Neuronal stem cell (in vitro differentiated cells): ENCODE measurements around the gene USP20.

ENCODE experiments used
- DNase-seq: peaks from one replicate; pipeline ENCODE4 v3.0.0-alpha.2; 2013; ENCODE audit warnings: low spot score
- H2AFZ ChIP-seq: one replicate; pipeline ENCODE4 v1.6.1; 2013; ENCODE audit warnings: mild to moderate bottlenecking, low read length, inconsistent platforms
- H2AK5ac ChIP-seq: 2 replicates; pipeline ENCODE4 v1.6.1; 2013; ENCODE audit warnings: low read depth, mild to moderate bottlenecking, inconsistent platforms, low read length, moderate library complexity, mixed read lengths
- H2BK120ac ChIP-seq: 2 replicates; pipeline ENCODE4 v1.6.1; 2013; ENCODE audit warnings: low read depth, mild to moderate bottlenecking, inconsistent platforms, low read length, moderate library complexity, mixed read lengths
- H2BK12ac ChIP-seq: one replicate; pipeline ENCODE4 v1.6.1; 2013; ENCODE audit warnings: low read length, inconsistent platforms
- H2BK15ac ChIP-seq: 2 replicates; pipeline ENCODE4 v1.6.1; 2013; ENCODE audit warnings: mild to moderate bottlenecking, low read length, inconsistent platforms, mixed read lengths
- H2BK5ac ChIP-seq: one replicate; pipeline ENCODE4 v1.6.1; 2013; ENCODE audit warnings: inconsistent platforms, mild to moderate bottlenecking, low read length, moderate library complexity
- H3K14ac ChIP-seq: one replicate; pipeline ENCODE4 v1.6.1; 2013; ENCODE audit warnings: low read length, inconsistent platforms
- H3K18ac ChIP-seq: 2 replicates; pipeline ENCODE4 v1.6.1; 2013; ENCODE audit warnings: low read length, inconsistent platforms
- H3K23ac ChIP-seq: 2 replicates; pipeline ENCODE4 v1.6.1; 2013; ENCODE audit warnings: low read depth, mild to moderate bottlenecking, mixed read lengths, low read length, inconsistent platforms; ENCODE audit not compliant: poor library complexity
- H3K27ac ChIP-seq: replicated peaks from 3 replicates; pipeline ENCODE4 v1.5.1; 2013; ENCODE audit warnings: low read length, inconsistent platforms
- H3K27me3 ChIP-seq, 3 experiments: 2 replicates each; pipeline ENCODE4 v1.6.1; 2013; ENCODE audit warnings: low read length in 3 of 3, mild to moderate bottlenecking in 2 of 3, inconsistent platforms in 1 of 3, low read depth in 1 of 3, mixed read lengths in 1 of 3, moderate library complexity in 1 of 3; ENCODE audit not compliant: control insufficient read depth in 3 of 3, insufficient read depth in 3 of 3
- H3K36me3 ChIP-seq, 2 donors: replicated peaks in 1 of 2; 2 replicates each; pipeline ENCODE4 v1.6.1; 2013; ENCODE audit warnings: low read length in 2 of 2; ENCODE audit not compliant: control insufficient read depth in 2 of 2, insufficient read depth in 2 of 2
- H3K4ac ChIP-seq: 2 replicates; pipeline ENCODE4 v1.6.1; 2013; ENCODE audit warnings: inconsistent platforms, mild to moderate bottlenecking, low read length, moderate library complexity
- H3K4me1 ChIP-seq, 2 donors: 1 replicate in 1 of 2; 2 replicates in 1 of 2; pipeline ENCODE4 v1.6.1; 2013; ENCODE audit warnings: low read length in 2 of 2, low read depth in 1 of 2; ENCODE audit not compliant: control insufficient read depth in 2 of 2, insufficient read depth in 1 of 2
- H3K4me2 ChIP-seq: one replicate; pipeline ENCODE4 v1.6.1; 2013; ENCODE audit warnings: mild to moderate bottlenecking, low read length, inconsistent platforms; ENCODE audit not compliant: insufficient read depth, poor library complexity, severe bottlenecking
- H3K4me3 ChIP-seq, 2 donors: 2 replicates each; pipeline ENCODE4 v1.5.1; 2013; ENCODE audit warnings: low read length in 2 of 2, mild to moderate bottlenecking in 2 of 2, inconsistent platforms in 1 of 2, moderate library complexity in 1 of 2
- H3K79me1 ChIP-seq: one replicate; pipeline ENCODE4 v1.6.1; 2013; ENCODE audit warnings: low read depth, mild to moderate bottlenecking, inconsistent platforms, low read length, moderate library complexity
- H3K9ac ChIP-seq: one replicate; pipeline ENCODE4 v1.6.1; 2013; ENCODE audit warnings: mild to moderate bottlenecking, low read depth, low read length, inconsistent platforms; ENCODE audit not compliant: poor library complexity
- H3K9me3 ChIP-seq, 2 donors: replicated peaks in 1 of 2; 2 replicates each; pipeline versions ENCODE3 to v1.6.1; 2013; ENCODE audit warnings: low read length in 2 of 2, mild to moderate bottlenecking in 2 of 2, inconsistent platforms in 1 of 2, low read depth in 1 of 2, mixed read lengths in 1 of 2, moderate library complexity in 1 of 2; ENCODE audit not compliant: control insufficient read depth in 2 of 2, insufficient read depth in 1 of 2
- H4K8ac ChIP-seq: one replicate; pipeline ENCODE4 v1.6.1; 2013; ENCODE audit warnings: low read depth, mild to moderate bottlenecking, inconsistent platforms, low read length, moderate library complexity
- H4K91ac ChIP-seq: one replicate; pipeline ENCODE4 v1.6.1; 2013; ENCODE audit warnings: low read length, low read depth, mild to moderate bottlenecking, inconsistent platforms; ENCODE audit not compliant: poor library complexity
- whole genome bisulfite sequencing, 2 donors: extraction: QIAGEN DNeasy Blood & Tissue Kit; methylation state at CpG; one replicate each; pipeline ENCODE4 v1.1.7; 2013; ENCODE audit warnings: missing lambda C conversion rate in 2 of 2, mixed read lengths in 1 of 2; ENCODE audit not compliant: insufficient read length in 2 of 2, insufficient replicate concordance in 1 of 2; ENCODE audit errors: extremely low coverage in 2 of 2; 5-methylcytosine and 5-hydroxymethylcytosine counted together
- small RNA-seq: library from polyadenylated mRNA; stranded (forward); fragments of <200 nt; extraction: miRNeasy Mini kit (QIAGEN cat#:217004); gene quantifications from one replicate; pipeline ENCODE3, GENCODE V24; 2013; ENCODE audit not compliant: insufficient read depth

USP20 gene

GRCh38 chr9:129930743-129931142 lies 95.5 kb downstream of the USP20 start:
- H3K27ac ChIP-seq: no peak overlapping the region
- WGBS, 2 donors: no CpG with 5 or more reads among the region's 2 CpGs
- no peak overlapping the region for H4K91ac ChIP-seq
- no peak overlapping the region for H3K9ac ChIP-seq
- H2BK5ac ChIP-seq: no peak overlapping the region
- H3K4me3 ChIP-seq: no peak overlapping the region
- H3K18ac ChIP-seq: no peak overlapping the region
- no peak overlapping the region for H3K14ac ChIP-seq
- peaks cover 8 to 16% of the 10 kb centered on the region in 2 donors for H3K4me1 ChIP-seq
- no peak overlapping the region for H3K23ac ChIP-seq
- no peak overlapping the region for H2AFZ ChIP-seq
- H2BK12ac ChIP-seq: no peak overlapping the region
- H2AK5ac ChIP-seq: no peak overlapping the region
- H2BK120ac ChIP-seq: no peak overlapping the region
- DNase-seq: no peak
- no peaks in the 10 kb centered on the region for H3K9me3 ChIP-seq
- H3K79me1 ChIP-seq: peaks cover 1% of the 10 kb centered on the region
- no peak overlapping the region for H2BK15ac ChIP-seq
- peaks cover 2 to 30% of the 10 kb centered on the region in 2 donors for H3K36me3 ChIP-seq
- no peak overlapping the region for H4K8ac ChIP-seq
- no peaks in the 10 kb centered on the region for H3K27me3 ChIP-seq
- no peak overlapping the region for H3K4ac ChIP-seq
- H3K4me2 ChIP-seq: no peak overlapping the region

Small RNA genes lying within 50 kb of the gene (small RNA-seq; reads per million reads assigned to genes)
- gene MIR6855: 4.3 reads per million, percentile 11 among the genes with 10 or more reads in this experiment
